NCI-H2029 (cell line): ENCODE data around the gene MMP28.

Experiments used
- DNase-seq: peaks from one replicate; lab custom pipeline; 2025; lab: John Stamatoyannopoulos, UW

MMP28 gene

GRCh38 chr17:35726127-35726952 is 69.1 kb downstream of the MMP28 start:
- no peak for DNase-seq

- no peak for DNase-seq
Measured at GRCh38 chr17:35725802-35726126, 69.7 kb downstream of the MMP28 start.

- no peak for DNase-seq
Measured at GRCh38 chr17:35725058-35725457, 70.4 kb downstream of the MMP28 start.

- DNase-seq, result no peak
Measured at GRCh38 chr17:35723735-35724134, 71.7 kb downstream of the MMP28 start.

- no peak for DNase-seq
Measured at GRCh38 chr17:35717475-35717874, 78.0 kb downstream of the MMP28 start.

- DNase-seq, result no peak
Measured at GRCh38 chr17:35716897-35717465, 78.5 kb downstream of the MMP28 start.

GRCh38 chr17:35716173-35716572 is 79.3 kb downstream of the MMP28 start:
- no peak for DNase-seq
